ENCODE data around the gene TOM1.

The TOM1 gene

GRCh38 chr22:35384527-35384926 lies 84.8 kb downstream of the TOM1 start:
- Histone ChIP-seq H3K36me3 (ENCODE audit: insufficient read depth) (no peaks in the 10 kb centered on the region), H3K27me3 (ENCODE audit: insufficient read depth, low read depth) (no peaks in the 10 kb centered on the region), H3K79me2 (ENCODE audit: insufficient read depth, low read depth) (no peaks in the 10 kb centered on the region), H3K9ac (no peak overlapping the region), H3K4me3 (IDR thresholded peaks at IDR 0.05; ENCODE audit: insufficient read depth, low read depth, low read length) (no peak overlapping the region), H3K4me1 (ENCODE audit: low read depth, poor library complexity, severe bottlenecking) (peaks cover 21% of the 10 kb centered on the region), H4K20me1 (ENCODE audit: insufficient read depth) (no peaks in the 10 kb centered on the region), H3K27ac (no peak overlapping the region), H3K4me2 (no peak overlapping the region), H2AFZ (ENCODE audit: low read depth) (no peak overlapping the region)
- TF ChIP-seq, protein P1, sequence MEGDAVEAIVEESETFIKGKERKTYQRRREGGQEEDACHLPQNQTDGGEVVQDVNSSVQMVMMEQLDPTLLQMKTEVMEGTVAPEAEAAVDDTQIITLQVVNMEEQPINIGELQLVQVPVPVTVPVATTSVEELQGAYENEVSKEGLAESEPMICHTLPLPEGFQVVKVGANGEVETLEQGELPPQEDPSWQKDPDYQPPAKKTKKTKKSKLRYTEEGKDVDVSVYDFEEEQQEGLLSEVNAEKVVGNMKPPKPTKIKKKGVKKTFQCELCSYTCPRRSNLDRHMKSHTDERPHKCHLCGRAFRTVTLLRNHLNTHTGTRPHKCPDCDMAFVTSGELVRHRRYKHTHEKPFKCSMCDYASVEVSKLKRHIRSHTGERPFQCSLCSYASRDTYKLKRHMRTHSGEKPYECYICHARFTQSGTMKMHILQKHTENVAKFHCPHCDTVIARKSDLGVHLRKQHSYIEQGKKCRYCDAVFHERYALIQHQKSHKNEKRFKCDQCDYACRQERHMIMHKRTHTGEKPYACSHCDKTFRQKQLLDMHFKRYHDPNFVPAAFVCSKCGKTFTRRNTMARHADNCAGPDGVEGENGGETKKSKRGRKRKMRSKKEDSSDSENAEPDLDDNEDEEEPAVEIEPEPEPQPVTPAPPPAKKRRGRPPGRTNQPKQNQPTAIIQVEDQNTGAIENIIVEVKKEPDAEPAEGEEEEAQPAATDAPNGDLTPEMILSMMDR (conservative IDR thresholded peaks at IDR 0.05; ENCODE audit: low read depth, low read length): no peak

DNA sequence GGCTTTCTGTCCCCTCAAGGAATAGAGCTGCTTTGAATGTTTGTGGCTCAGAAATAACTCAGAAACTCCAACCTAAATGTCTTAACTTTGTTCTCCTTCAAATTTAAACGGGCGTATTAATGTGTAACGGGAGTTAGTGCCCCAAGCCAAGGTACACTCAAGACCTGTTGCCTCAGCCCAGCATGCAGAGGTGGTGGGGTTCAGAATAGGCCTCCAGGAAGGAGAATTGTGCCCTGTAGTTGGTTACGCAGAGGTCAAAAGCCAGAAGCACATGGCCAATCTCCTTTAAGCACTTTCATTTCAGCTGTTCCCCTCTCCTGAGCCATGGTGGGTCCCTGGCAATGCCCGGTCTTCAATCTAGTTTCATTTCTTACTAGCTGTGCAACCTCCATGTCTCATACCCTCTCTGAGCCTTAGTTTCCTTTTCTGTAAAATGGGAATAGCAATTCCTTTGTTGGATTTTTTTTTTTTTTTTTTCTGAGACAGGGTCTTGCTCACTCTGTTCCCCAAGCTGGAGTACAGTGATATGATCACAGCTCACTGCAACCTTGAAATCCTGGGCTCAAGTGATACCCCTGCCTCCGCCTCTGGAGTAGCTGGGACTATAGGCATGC lies 85.4 kb downstream of the TOM1 start:
- H2AFZ ChIP-seq (ENCODE audit: low read depth): no peak overlapping the region
- no peaks in the 10 kb centered on the region for H3K27me3 ChIP-seq (ENCODE audit: insufficient read depth, low read depth)
- H3K36me3 ChIP-seq (ENCODE audit: insufficient read depth): no peaks in the 10 kb centered on the region
- H3K4me3 ChIP-seq (IDR thresholded peaks at IDR 0.05; ENCODE audit: insufficient read depth, low read depth, low read length): no peak overlapping the region
- H3K27ac ChIP-seq: no peak overlapping the region
- H4K20me1 ChIP-seq (ENCODE audit: insufficient read depth): no peaks in the 10 kb centered on the region
- TF ChIP-seq, protein P1 (conservative IDR thresholded peaks at IDR 0.05; ENCODE audit: low read depth, low read length): no peak
- no peaks in the 10 kb centered on the region for H3K79me2 ChIP-seq (ENCODE audit: insufficient read depth, low read depth)
- no peak overlapping the region for H3K9ac ChIP-seq
- no peak overlapping the region for H3K4me2 ChIP-seq
- H3K4me1 ChIP-seq (ENCODE audit: low read depth, poor library complexity, severe bottlenecking): peaks cover 21% of the 10 kb centered on the region

GRCh38 chr22:35386670-35387288 lies 87.1 kb downstream of the TOM1 start:
- no peak overlapping the region for H3K4me2 ChIP-seq

DNA sequence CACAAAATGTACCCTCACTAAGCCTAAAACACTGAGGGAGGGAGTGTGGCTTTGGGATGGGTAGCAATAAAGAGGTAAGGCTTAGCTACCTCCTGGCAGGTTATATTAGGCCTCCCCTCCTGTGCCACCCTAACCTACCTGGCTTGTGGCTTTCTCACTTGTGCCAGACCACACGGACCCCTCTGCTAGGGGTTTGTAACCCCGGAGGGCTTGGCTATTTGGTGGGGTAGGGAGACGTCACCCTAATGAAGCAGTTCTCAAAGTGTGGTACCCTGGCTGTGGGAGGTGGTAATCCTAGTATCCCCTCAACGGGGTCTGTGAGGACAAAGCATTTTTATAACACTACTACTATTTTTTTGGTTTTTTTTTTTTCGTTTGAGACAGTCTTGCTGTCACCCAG lies 91.2 kb downstream of the TOM1 start:
- TF ChIP-seq, protein P1 (conservative IDR thresholded peaks at IDR 0.05; ENCODE audit: low read depth, low read length): no peak
- Histone ChIP-seq H3K36me3 (ENCODE audit: insufficient read depth) (no peaks in the 10 kb centered on the region), H3K4me3 (IDR thresholded peaks at IDR 0.05; ENCODE audit: insufficient read depth, low read depth, low read length) (no peak overlapping the region)

More at GRCh38 chr22:35386670-35387288, 87.1 kb downstream of the TOM1 start:
- Histone ChIP-seq H3K36me3 (ENCODE audit: insufficient read depth) (no peaks in the 10 kb centered on the region), H2AFZ (ENCODE audit: low read depth) (no peak overlapping the region), H3K27ac (no peak overlapping the region), H3K79me2 (ENCODE audit: insufficient read depth, low read depth) (no peaks in the 10 kb centered on the region), H3K9ac (no peak overlapping the region), H3K27me3 (ENCODE audit: insufficient read depth, low read depth) (no peaks in the 10 kb centered on the region), H3K4me1 (ENCODE audit: low read depth, poor library complexity, severe bottlenecking) (peaks cover 9% of the 10 kb centered on the region), H4K20me1 (ENCODE audit: insufficient read depth) (no peaks in the 10 kb centered on the region), H3K4me3 (IDR thresholded peaks at IDR 0.05; ENCODE audit: insufficient read depth, low read depth, low read length) (no peak overlapping the region)
- TF ChIP-seq, protein P1 (conservative IDR thresholded peaks at IDR 0.05; ENCODE audit: low read depth, low read length): no peak

More for the DNA sequence above, 91.2 kb downstream of the TOM1 start:
- Histone ChIP-seq H3K27me3 (ENCODE audit: insufficient read depth, low read depth) (no peaks in the 10 kb centered on the region), H3K4me1 (ENCODE audit: low read depth, poor library complexity, severe bottlenecking) (no peaks in the 10 kb centered on the region), H3K4me2 (no peak overlapping the region), H3K9ac (no peak overlapping the region), H3K27ac (no peak overlapping the region), H3K79me2 (ENCODE audit: insufficient read depth, low read depth) (no peaks in the 10 kb centered on the region), H4K20me1 (ENCODE audit: insufficient read depth) (no peaks in the 10 kb centered on the region), H2AFZ (ENCODE audit: low read depth) (no peak overlapping the region)
